Measurements from ENCODE around the gene SART3.

The SART3 gene

GRCh38 chr12:108560752-108561719 is at the start of gene SART3:
Gene SART3, minus strand, starts transcription at chr12:108561173. Its CDS starts 19 bp downstream, at chr12:108561154.
- no peak for TF ChIP-seq CTCF (IDR thresholded peaks at IDR 0.05)
- Histone ChIP-seq H3K4me3 (ENCODE audit: low read depth, low read length) (peak within 1 kb of the TSS; percentile 96), H3K27ac (peak within 1 kb of the TSS; percentile 99), H3K4me1 (peaks cover 16% of the 10 kb centered on the region), H3K9ac (peak within 1 kb of the TSS; percentile 32), H3K9me3 (ENCODE audit: control insufficient read depth, low read length) (no peaks in the 10 kb centered on the region), H3K36me3 (ENCODE audit: control insufficient read depth, insufficient read depth, low read length) (no peaks in the 10 kb centered on the region), H3K4me2 (ENCODE audit: low read length) (peak within 1 kb of the TSS; percentile 73), H3K79me2 (peaks cover 44% of the 10 kb centered on the region), H2AFZ (peak within 1 kb of the TSS; percentile 88), H3K27me3 (ENCODE audit: control insufficient read depth, insufficient read depth, low read length) (no peaks in the 10 kb centered on the region)

GRCh38 chr12:108610336-108610815 is 49.4 kb upstream of the SART3 start:
- Histone ChIP-seq H3K79me2 (no peaks in the 10 kb centered on the region), H3K36me3 (ENCODE audit: control insufficient read depth, insufficient read depth, low read length) (no peaks in the 10 kb centered on the region), H3K4me2 (ENCODE audit: low read length) (no peak overlapping the region), H3K27ac (no peak overlapping the region), H3K9ac (no peak overlapping the region), H3K27me3 (ENCODE audit: control insufficient read depth, insufficient read depth, low read length) (no peaks in the 10 kb centered on the region), H2AFZ (no peak overlapping the region), H3K4me3 (ENCODE audit: low read depth, low read length) (no peak overlapping the region), H3K9me3 (ENCODE audit: control insufficient read depth, low read length) (no peaks in the 10 kb centered on the region), H3K4me1 (no peaks in the 10 kb centered on the region)
- no peak for TF ChIP-seq CTCF (IDR thresholded peaks at IDR 0.05)

GRCh38 chr12:108609537-108610335 is 48.8 kb upstream of the SART3 start:
- Histone ChIP-seq H3K36me3 (ENCODE audit: control insufficient read depth, insufficient read depth, low read length) (no peaks in the 10 kb centered on the region), H3K79me2 (no peaks in the 10 kb centered on the region), H3K4me1 (no peaks in the 10 kb centered on the region), H3K27me3 (ENCODE audit: control insufficient read depth, insufficient read depth, low read length) (no peaks in the 10 kb centered on the region), H3K27ac (no peak overlapping the region), H3K9ac (no peak overlapping the region), H3K9me3 (ENCODE audit: control insufficient read depth, low read length) (no peaks in the 10 kb centered on the region), H3K4me3 (ENCODE audit: low read depth, low read length) (no peak overlapping the region), H2AFZ (no peak overlapping the region), H3K4me2 (ENCODE audit: low read length) (no peak overlapping the region)
- TF ChIP-seq CTCF (IDR thresholded peaks at IDR 0.05) = no peak

GRCh38 chr12:108608616-108609015 is 47.6 kb upstream of the SART3 start:
- Histone ChIP-seq H3K4me2 (ENCODE audit: low read length) (no peak overlapping the region), H3K9ac (no peak overlapping the region), H3K27ac (no peak overlapping the region), H3K4me1 (peaks cover 3% of the 10 kb centered on the region), H3K36me3 (ENCODE audit: control insufficient read depth, insufficient read depth, low read length) (no peaks in the 10 kb centered on the region), H3K9me3 (ENCODE audit: control insufficient read depth, low read length) (no peaks in the 10 kb centered on the region), H3K27me3 (ENCODE audit: control insufficient read depth, insufficient read depth, low read length) (no peaks in the 10 kb centered on the region), H3K4me3 (ENCODE audit: low read depth, low read length) (no peak overlapping the region), H2AFZ (no peak overlapping the region), H3K79me2 (no peaks in the 10 kb centered on the region)
- no peak for TF ChIP-seq CTCF (IDR thresholded peaks at IDR 0.05)

Measured in parathyroid adenoma (tissue), 2 donors.